GM12873 (cell line): ENCODE data around the gene ANGPTL1.

Experiments used
- TF ChIP-seq, protein P1 (sequence below): IDR thresholded peaks from 2 replicates; pipeline ENCODE4 v1.5.1; 2012; ENCODE audit warnings: low read depth, mild to moderate bottlenecking, moderate library complexity, low read length, control low read depth; ENCODE audit not compliant: insufficient read depth; ENCODE audit errors: missing control alignments

ANGPTL1 gene

DNA sequence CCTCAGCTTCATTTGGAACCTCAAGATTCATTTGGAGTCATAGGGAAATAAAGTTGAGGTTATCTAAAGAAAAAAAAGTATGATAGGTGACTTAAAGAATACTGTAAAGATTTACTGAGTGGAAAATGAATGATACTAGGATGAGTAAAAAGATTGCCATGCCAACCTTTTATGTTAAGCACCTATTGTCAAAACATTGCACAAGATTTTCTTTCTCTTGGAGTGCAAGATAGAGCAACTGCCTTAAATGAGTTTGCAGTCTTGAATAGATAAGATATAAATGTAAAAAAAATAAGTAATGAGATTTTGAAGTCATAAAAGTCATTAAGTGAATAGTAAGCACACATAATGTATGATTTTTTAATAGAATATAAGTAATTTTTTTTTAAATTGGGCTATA is 5.1 kb upstream of the ANGPTL1 start:
- TF ChIP-seq, protein P1, sequence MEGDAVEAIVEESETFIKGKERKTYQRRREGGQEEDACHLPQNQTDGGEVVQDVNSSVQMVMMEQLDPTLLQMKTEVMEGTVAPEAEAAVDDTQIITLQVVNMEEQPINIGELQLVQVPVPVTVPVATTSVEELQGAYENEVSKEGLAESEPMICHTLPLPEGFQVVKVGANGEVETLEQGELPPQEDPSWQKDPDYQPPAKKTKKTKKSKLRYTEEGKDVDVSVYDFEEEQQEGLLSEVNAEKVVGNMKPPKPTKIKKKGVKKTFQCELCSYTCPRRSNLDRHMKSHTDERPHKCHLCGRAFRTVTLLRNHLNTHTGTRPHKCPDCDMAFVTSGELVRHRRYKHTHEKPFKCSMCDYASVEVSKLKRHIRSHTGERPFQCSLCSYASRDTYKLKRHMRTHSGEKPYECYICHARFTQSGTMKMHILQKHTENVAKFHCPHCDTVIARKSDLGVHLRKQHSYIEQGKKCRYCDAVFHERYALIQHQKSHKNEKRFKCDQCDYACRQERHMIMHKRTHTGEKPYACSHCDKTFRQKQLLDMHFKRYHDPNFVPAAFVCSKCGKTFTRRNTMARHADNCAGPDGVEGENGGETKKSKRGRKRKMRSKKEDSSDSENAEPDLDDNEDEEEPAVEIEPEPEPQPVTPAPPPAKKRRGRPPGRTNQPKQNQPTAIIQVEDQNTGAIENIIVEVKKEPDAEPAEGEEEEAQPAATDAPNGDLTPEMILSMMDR, result no peak

DNA sequence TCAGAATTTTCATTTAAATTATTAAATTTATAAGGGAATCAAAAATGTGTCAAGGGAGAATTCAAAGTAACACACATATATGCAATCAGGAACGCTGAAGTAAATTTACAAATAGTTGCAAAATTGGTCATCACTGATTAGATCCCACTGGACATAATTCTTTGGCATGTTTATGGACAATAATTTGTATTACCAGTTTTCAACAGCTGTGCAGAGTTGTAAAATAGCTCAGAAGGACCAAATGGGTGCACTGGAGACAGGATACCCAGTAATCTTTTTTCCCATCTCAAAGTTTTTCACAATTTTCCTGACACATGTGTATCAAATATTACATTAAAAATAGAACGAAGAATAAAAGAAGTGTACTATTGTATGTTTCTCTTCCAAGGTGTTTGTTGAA is 4.1 kb upstream of the ANGPTL1 start:
- TF ChIP-seq, protein P1, result no peak

DNA sequence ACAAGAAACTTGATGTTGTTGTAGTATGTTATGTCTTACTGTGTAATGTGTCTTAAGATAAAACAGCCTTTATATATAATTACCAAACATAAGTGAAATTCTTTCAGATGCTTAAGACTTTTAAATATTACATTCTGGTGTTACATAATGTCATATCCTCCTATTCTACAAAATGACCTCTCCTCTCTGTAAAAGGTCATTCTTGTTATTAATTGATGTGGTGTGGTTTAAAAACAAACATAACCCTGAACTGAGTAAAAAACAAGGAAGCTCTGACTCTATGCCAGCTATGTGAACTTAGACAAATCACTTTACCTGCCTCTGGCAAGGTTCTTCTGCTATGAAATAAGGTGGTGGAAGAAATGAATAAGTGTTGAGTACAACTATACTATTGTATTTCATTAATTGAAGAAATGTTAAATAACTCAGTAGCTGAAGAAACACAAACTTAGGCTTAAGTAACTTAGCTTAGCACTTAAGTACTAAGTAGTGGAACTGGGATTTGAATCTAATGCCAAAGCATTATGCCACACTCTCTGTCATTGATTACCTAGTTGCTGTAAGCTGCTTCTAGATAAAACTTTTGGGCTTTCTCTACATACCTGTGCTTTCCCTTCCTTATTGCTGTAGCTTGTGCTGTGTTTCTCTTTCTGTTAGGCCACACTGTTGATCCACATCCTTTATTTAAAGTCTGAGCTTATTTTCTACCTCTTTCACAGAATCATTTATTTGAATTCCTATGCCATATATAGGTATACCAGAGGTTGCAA is 859 bp upstream of the ANGPTL1 start:
- TF ChIP-seq, protein P1, result no peak

DNA sequence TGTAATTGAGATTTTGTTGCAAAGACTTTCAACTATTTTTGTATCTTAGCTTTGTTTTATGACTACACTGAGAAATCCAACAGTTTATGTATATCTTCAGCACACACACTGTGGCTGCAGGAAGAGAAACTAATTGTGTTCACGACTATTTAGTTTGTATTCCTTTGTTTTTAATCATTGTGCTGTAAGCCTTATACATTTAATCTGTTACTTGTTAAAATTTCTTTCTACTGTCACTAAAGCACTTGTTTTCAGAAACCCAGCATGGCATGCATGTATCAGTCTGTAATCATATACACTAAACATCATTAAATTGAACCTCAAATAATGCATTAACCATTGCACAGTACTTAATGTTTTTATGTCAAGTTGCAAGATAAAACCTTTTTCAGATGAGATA is 656 bp downstream of the ANGPTL1 start:
- TF ChIP-seq, protein P1, result no peak

DNA sequence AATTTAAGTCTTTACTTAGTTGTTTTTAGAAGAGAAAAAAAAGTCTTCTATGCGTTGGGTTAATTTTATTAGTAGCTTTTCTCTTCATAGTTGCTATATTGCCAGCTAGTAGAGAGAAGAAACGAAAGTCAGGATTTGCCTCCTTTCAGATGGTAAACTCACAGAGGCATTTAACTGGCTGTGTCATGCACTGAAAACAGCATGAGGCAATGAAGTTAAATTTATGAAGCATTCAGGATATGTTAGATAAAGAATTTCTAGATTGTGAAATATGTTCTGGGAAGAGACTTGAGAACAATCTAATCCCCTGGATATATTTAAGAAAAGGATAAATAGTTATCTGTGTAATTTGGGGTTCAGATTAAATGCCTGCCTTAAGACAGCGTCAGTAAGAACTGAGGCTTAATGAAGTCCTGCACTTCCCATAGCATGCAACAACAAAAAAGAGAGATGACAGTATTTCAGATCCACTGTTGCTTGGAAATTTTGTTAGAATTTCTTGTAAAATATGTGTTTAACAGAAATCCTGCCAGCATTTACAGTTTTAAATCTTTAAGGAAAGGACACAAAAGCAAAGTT is 1.7 kb downstream of the ANGPTL1 start:
- TF ChIP-seq, protein P1, result no peak

DNA sequence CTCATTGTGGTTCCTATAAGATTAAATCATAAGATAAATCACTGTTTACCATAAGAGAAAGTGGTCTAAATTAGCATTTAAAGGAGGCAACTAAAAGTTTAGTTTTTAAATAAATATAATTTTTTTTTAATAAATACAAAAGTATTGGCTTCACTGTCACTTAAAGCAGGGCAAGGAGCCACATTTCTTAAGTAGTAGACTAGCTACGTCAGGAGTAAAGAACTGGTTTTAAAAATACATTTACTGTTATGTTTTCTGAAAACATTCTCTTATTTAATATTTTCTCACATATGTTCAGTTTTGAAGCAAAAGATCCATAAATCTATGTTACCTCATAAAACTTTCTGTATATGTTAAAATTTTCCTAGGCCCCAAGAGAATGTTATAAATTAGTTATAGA is 2.2 kb downstream of the ANGPTL1 start:
- TF ChIP-seq, protein P1, result no peak

DNA sequence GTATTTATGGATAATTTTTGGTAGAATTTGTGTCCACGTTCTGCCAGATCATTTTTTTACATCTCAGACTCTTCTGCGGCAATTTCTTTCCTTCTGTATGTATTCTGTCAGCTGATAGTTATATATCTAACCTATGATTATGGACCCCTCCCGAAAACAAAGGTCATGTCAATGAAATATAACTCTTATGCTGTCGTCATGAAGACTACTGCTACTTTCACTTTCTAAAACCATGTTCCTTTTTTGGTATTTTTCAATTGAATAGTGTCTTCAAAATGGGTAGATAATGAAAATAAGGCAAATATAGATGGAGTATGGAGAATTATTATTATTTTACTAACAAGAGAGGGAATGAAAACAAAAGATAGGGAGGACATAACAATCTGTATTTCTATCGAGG is 3.2 kb downstream of the ANGPTL1 start:
- TF ChIP-seq, protein P1, result no peak
